MCF 10A (cell line): ENCODE measurements around the gene CSTPP1. TPM values are rescaled to one million over a fixed set of nuclear protein-coding genes. Genes with fewer than 3 reads are reported as not detected.

Experiments
- BruUV-seq: library from RNA; stranded (reverse); fragments of 400-500 nt; replicated peaks from 2 replicates; lab custom pipeline; 2021; lab: Mats Ljungman, UMichigan
- CTCF ChIA-PET: fragments of 300-600 bp; sonication (Branson Sonifier 250); formaldehyde crosslinking; extraction: SDS; loops from one replicate; lab custom pipeline; 2021; ENCODE audit warnings: antibody characterized with exemption, inconsistent platforms; lab: Yijun Ruan, JAX
- POLR2A ChIA-PET: fragments of 300-600, 350-650 bp; sonication (Branson Sonifier 250); formaldehyde crosslinking; extraction: SDS; loops from one replicate; lab custom pipeline; 2020; ENCODE audit warnings: antibody characterized with exemption, inconsistent platforms; lab: Yijun Ruan, JAX
- DNase-seq: peaks from one replicate; pipeline ENCODE4 v3.0.0-alpha.2; 2018; ENCODE audit not compliant: unreplicated experiment
- H3K27ac Mint-ChIP-seq: one replicate; pipeline ENCODE4 v1.8.0; 2022; ENCODE audit warnings: mild to moderate bottlenecking, low read depth, mixed read lengths; ENCODE audit not compliant: unreplicated experiment
- H3K27me3 Mint-ChIP-seq: one replicate; pipeline ENCODE4 v1.8.0; 2022; ENCODE audit warnings: mixed read lengths; ENCODE audit not compliant: insufficient read depth, unreplicated experiment
- H3K36me3 Mint-ChIP-seq: one replicate; pipeline ENCODE4 v1.8.0; 2022; ENCODE audit warnings: mild to moderate bottlenecking, moderate library complexity, mixed read lengths; ENCODE audit not compliant: insufficient read depth, unreplicated experiment
- H3K4me1 Mint-ChIP-seq: one replicate; pipeline ENCODE4 v1.8.0; 2022; ENCODE audit warnings: mixed read lengths; ENCODE audit not compliant: insufficient read depth, unreplicated experiment
- H3K4me3 Mint-ChIP-seq: one replicate; pipeline ENCODE4 v1.8.0; 2022; ENCODE audit warnings: mild to moderate bottlenecking, moderate library complexity, mixed read lengths; ENCODE audit not compliant: unreplicated experiment
- H3K9me3 Mint-ChIP-seq: one replicate; pipeline ENCODE4 v1.8.0; 2022; ENCODE audit warnings: mixed read lengths; ENCODE audit not compliant: unreplicated experiment
- intact Hi-C: fragments of 100-400 bp; cut with micrococcal nuclease; formaldehyde crosslinking; loops from 2 replicates; pipeline ENCODE4 v1.14.1; 2022
- microRNA-seq: library from miRNA; unstranded; fragments of <30 nt; microRNA quantifications from one replicate; pipeline ENCODE4 v1.2.0, GENCODE V29; 2022
- total RNA-seq: library from RNA; stranded (reverse); gene quantifications from 2 replicates; pipeline ENCODE4 v1.2.3, GENCODE V29; 2022
- TF ChIP-seq, protein P1 (sequence below): fragments of 200-600 bp; IDR thresholded peaks from one replicate; pipeline ENCODE4 v1.8.0; 2022; ENCODE audit warnings: antibody characterized with exemption, mild to moderate bottlenecking; ENCODE audit not compliant: unreplicated experiment

CSTPP1 gene
- total RNA-seq, 1 experiment from 2014 or later: 19.2 TPM

DNA sequence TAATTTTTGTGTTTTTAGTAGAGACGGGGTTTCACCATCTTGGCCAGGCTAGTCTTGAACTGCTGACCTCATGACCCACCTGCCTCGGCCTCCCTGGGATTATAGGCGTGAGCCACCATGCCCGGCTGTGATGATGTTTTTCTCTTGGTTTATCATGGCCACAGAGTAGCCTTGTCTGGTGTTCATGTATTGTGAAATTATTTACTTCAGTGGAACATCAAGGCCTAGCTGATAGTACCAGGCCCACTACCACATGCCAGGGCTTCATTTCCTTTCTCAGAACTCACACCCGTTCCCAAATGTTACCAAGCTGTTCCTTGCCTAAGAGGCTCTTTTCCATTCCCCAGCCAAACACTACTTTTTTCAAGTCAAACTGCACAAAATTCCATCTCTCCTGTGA lies 272.1 kb downstream of the CSTPP1 start:
- no peak for DNase-seq
- no peaks in the 10 kb centered on the region for H3K36me3 Mint-ChIP-seq
- peaks cover 9% of the 10 kb centered on the region for H3K4me1 Mint-ChIP-seq
- no peak overlapping the region for H3K4me3 Mint-ChIP-seq
- TF ChIP-seq, protein P1, sequence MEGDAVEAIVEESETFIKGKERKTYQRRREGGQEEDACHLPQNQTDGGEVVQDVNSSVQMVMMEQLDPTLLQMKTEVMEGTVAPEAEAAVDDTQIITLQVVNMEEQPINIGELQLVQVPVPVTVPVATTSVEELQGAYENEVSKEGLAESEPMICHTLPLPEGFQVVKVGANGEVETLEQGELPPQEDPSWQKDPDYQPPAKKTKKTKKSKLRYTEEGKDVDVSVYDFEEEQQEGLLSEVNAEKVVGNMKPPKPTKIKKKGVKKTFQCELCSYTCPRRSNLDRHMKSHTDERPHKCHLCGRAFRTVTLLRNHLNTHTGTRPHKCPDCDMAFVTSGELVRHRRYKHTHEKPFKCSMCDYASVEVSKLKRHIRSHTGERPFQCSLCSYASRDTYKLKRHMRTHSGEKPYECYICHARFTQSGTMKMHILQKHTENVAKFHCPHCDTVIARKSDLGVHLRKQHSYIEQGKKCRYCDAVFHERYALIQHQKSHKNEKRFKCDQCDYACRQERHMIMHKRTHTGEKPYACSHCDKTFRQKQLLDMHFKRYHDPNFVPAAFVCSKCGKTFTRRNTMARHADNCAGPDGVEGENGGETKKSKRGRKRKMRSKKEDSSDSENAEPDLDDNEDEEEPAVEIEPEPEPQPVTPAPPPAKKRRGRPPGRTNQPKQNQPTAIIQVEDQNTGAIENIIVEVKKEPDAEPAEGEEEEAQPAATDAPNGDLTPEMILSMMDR: no peak
- ChIA-PET POLR2A (interaction anchor here (0.8 kb wide), 2 partner anchors 15 to 19 kb away, joined by 3 read pairs; no protein-coding TSS in a partner anchor), CTCF (interaction anchor here (0.5 to 0.8 kb wide), 3 partner anchors 13 to 46 kb away, joined by 3 to 5 read pairs (median 3); no protein-coding TSS in a partner anchor)
- no peaks in the 10 kb centered on the region for H3K9me3 Mint-ChIP-seq
- intact Hi-C loops: no loop called here
- no peak overlapping the region for H3K27ac Mint-ChIP-seq
- no peaks in the 10 kb centered on the region for H3K27me3 Mint-ChIP-seq
- BruUV-seq: no TSS peak

Small RNA genes within 50 kb of the gene (microRNA-seq; reads per million reads assigned to microRNA genes)
- not detected for gene MIR6745

Other genes with a start within 250 kb of the CSTPP1 start
- 61.0 and 63.6 TPM in 2 replicates for gene ARHGAP1, start 236.1 kb upstream of the CSTPP1 start, total RNA-seq
- gene ZNF408, start 235.7 kb upstream of the CSTPP1 start, total RNA-seq: 14.5 and 15.3 TPM in 2 replicates
- gene F2, start 217.5 kb upstream of the CSTPP1 start, total RNA-seq: not detected in 2 replicates
- 170 and 193 TPM in 2 replicates for gene CKAP5, start 90.5 kb upstream of the CSTPP1 start, total RNA-seq
- 0.88 and 1.0 TPM in 2 replicates for gene LRP4, start 18.2 kb upstream of the CSTPP1 start, total RNA-seq
- 78.0 and 81.4 TPM in 2 replicates for gene ARFGAP2, start 240.1 kb downstream of the CSTPP1 start, total RNA-seq
- gene PACSIN3, start 249.7 kb downstream of the CSTPP1 start, total RNA-seq: 58.7 and 67.0 TPM in 2 replicates